Common myeloid progenitor, CD34-positive (primary cell): ENCODE measurements around the gene TBL1X.

Experiments
- CTCF ChIA-PET: fragments of 350-600 bp; sonication (Branson Sonifier 250); formaldehyde crosslinking; loops from one replicate; lab custom pipeline; 2021; ENCODE audit warnings: antibody characterized with exemption; lab: Charles Lee
- POLR2A ChIA-PET: fragments of 350-600 bp; sonication (Branson Sonifier 250); formaldehyde crosslinking; loops from one replicate; lab custom pipeline; 2021; ENCODE audit warnings: antibody characterized with exemption; lab: Charles Lee
- DNase-seq, 3 donors: peaks; one replicate each; pipeline versions ENCODE4 v3.0.0 to v3.0.0-alpha.2; 2013
- H3K27ac ChIP-seq, 2 experiments: 1 replicate in 1 of 2; 2 replicates in 1 of 2; pipeline ENCODE4 v1.7.0; 2013; ENCODE audit warnings: inconsistent platforms in 2 of 2, low read length in 2 of 2, mild to moderate bottlenecking in 2 of 2, low read depth in 1 of 2, moderate library complexity in 1 of 2; ENCODE audit not compliant: severe bottlenecking in 2 of 2, insufficient read depth in 1 of 2, poor library complexity in 1 of 2
- H3K27me3 ChIP-seq, 5 experiments: replicated peaks in 2 of 5; 1 replicate in 3 of 5; 2 replicates in 2 of 5; pipeline versions ENCODE4 v1.6.1 to v1.7.0; 2013; ENCODE audit warnings: low read length in 4 of 5, mild to moderate bottlenecking in 2 of 5, moderate library complexity in 2 of 5, inconsistent platforms in 1 of 5; ENCODE audit not compliant: insufficient read depth in 5 of 5, control insufficient read depth in 4 of 5
- H3K36me3 ChIP-seq, 4 experiments: 1 replicate in 2 of 4; 2 replicates in 2 of 4; pipeline versions ENCODE4 v1.6.1 to v1.7.0; 2013; ENCODE audit warnings: low read length in 3 of 4, control low read depth in 1 of 4, mild to moderate bottlenecking in 1 of 4; ENCODE audit not compliant: control insufficient read depth in 4 of 4, insufficient read depth in 4 of 4
- H3K4me1 ChIP-seq, 4 experiments: 1 replicate in 3 of 4; 2 replicates in 1 of 4; pipeline versions ENCODE4 v1.6.1 to v1.7.1; 2013; ENCODE audit warnings: low read length in 3 of 4, mild to moderate bottlenecking in 3 of 4, control low read depth in 1 of 4, inconsistent platforms in 1 of 4, moderate library complexity in 1 of 4; ENCODE audit not compliant: control insufficient read depth in 4 of 4, insufficient read depth in 4 of 4; ENCODE audit errors: control extremely low read depth in 1 of 4
- H3K4me3 ChIP-seq, 7 experiments: 1 replicate in 4 of 7; 2 replicates in 3 of 7; pipeline versions ENCODE4 v1.5.1 to v1.7.0; 2013; ENCODE audit warnings: mild to moderate bottlenecking in 7 of 7, low read length in 6 of 7, moderate library complexity in 6 of 7, inconsistent platforms in 2 of 7, low read depth in 2 of 7, control low read depth in 1 of 7; ENCODE audit not compliant: insufficient read depth in 4 of 7, control insufficient read depth in 1 of 7; ENCODE audit errors: extremely low read depth in 1 of 7
- H3K9me3 ChIP-seq, 5 experiments: 1 replicate in 4 of 5; 2 replicates in 1 of 5; pipeline versions ENCODE4 v1.6.1 to v1.7.1; 2013; ENCODE audit warnings: low read length in 4 of 5, mild to moderate bottlenecking in 2 of 5, inconsistent platforms in 1 of 5, low read depth in 1 of 5, moderate library complexity in 1 of 5; ENCODE audit not compliant: control insufficient read depth in 4 of 5, insufficient read depth in 2 of 5; ENCODE audit errors: control extremely low read depth in 1 of 5
- WGBS: methylation state at CpG from one replicate; pipeline ENCODE4 v1.1.5; 2013; ENCODE audit not compliant: insufficient coverage; 5-methylcytosine and 5-hydroxymethylcytosine counted together

Gene TBL1X

GRCh38 chrX:9745417-9746115, 280.7 kb downstream of the TBL1X start:
- H3K27me3 ChIP-seq: peaks cover 0 to 3% (median 0%) of the 10 kb centered on the region in 5 experiments
- peak overlapping the region in 1 of 7 experiments; percentile 23 for H3K4me3 ChIP-seq
- peaks cover 4 to 23% (median 20%) of the 10 kb centered on the region in 4 experiments for H3K4me1 ChIP-seq
- peak overlapping the region in 1 of 2 experiments; percentile 30 for H3K27ac ChIP-seq
- no peaks in the 10 kb centered on the region for H3K36me3 ChIP-seq
- DNase-seq: peak; percentile 65 to 78 (median 74)
- H3K9me3 ChIP-seq: no peaks in the 10 kb centered on the region
- CTCF ChIA-PET: no interaction called here
- POLR2A ChIA-PET: interaction anchor here (0.6 kb wide), 1 partner anchor 773 kb away, joined by 3 read pairs; no protein-coding TSS in a partner anchor
- WGBS: 43% methylated on average over 11 of the region's 11 CpGs

- Histone ChIP-seq H3K27ac (peak overlapping the region in 1 of 2 experiments; percentile 83), H3K36me3 (no peaks in the 10 kb centered on the region), H3K9me3 (no peaks in the 10 kb centered on the region), H3K4me1 (peaks cover 4 to 23% (median 20%) of the 10 kb centered on the region in 4 experiments), H3K27me3 (peaks cover 0 to 3% (median 0%) of the 10 kb centered on the region in 5 experiments), H3K4me3 (peak overlapping the region in 1 of 7 experiments; percentile 23)
- CTCF ChIA-PET: no interaction called here
- peak; percentile 59 to 89 (median 79) for DNase-seq
- 21% methylated on average over 2 of the region's 3 CpGs for WGBS
- POLR2A ChIA-PET: interaction anchor here (0.8 kb wide), 1 partner anchor 11 kb away, joined by 3 read pairs; no protein-coding TSS in a partner anchor
Observed at GRCh38 chrX:9746148-9746888, 281.5 kb downstream of the TBL1X start.

- Histone ChIP-seq H3K27ac (no peak overlapping the region), H3K4me3 (no peak overlapping the region), H3K36me3 (no peaks in the 10 kb centered on the region), H3K4me1 (peaks cover 4 to 23% (median 20%) of the 10 kb centered on the region in 4 experiments), H3K27me3 (peaks cover 0 to 3% (median 0%) of the 10 kb centered on the region in 5 experiments), H3K9me3 (no peaks in the 10 kb centered on the region)
- no CpG with 5 or more reads among the region's 4 CpGs for WGBS
- CTCF ChIA-PET: interaction anchor here (1.2 kb wide), 1 partner anchor 135 kb away, joined by 3 read pairs; no protein-coding TSS in a partner anchor
- DNase-seq: no peak
- POLR2A ChIA-PET: no interaction called here
Observed at GRCh38 chrX:9747644-9748043, 282.8 kb downstream of the TBL1X start.

GRCh38 chrX:9749146-9749692, 284.4 kb downstream of the TBL1X start:
- H3K27ac ChIP-seq: no peak overlapping the region
- ChIA-PET POLR2A (no interaction called here), CTCF (no interaction called here)
- H3K27me3 ChIP-seq: peaks cover 0 to 6% (median 0%) of the 10 kb centered on the region in 5 experiments
- no peaks in the 10 kb centered on the region for H3K36me3 ChIP-seq
- no peaks in the 10 kb centered on the region for H3K9me3 ChIP-seq
- peak in 2 of 3 donors; percentile 41 to 52 for DNase-seq
- 83% methylated on average over 3 of the region's 11 CpGs for WGBS
- peaks cover 4 to 23% (median 20%) of the 10 kb centered on the region in 4 experiments for H3K4me1 ChIP-seq
- no peak overlapping the region for H3K4me3 ChIP-seq

- H3K27ac ChIP-seq: no peak overlapping the region
- H3K4me3 ChIP-seq: no peak overlapping the region
- H3K36me3 ChIP-seq: no peaks in the 10 kb centered on the region
- H3K4me1 ChIP-seq: peaks cover 0 to 4% (median 0%) of the 10 kb centered on the region in 4 experiments
- ChIA-PET CTCF (interaction anchor here (1.1 kb wide), 1 partner anchor 9 kb away, joined by 3 read pairs; no protein-coding TSS in a partner anchor), POLR2A (interaction anchor here (1.2 kb wide), 1 partner anchor 11 kb away, joined by 3 read pairs; no protein-coding TSS in a partner anchor)
- WGBS: 94% methylated on average over 7 of the region's 7 CpGs
- peaks cover 0 to 3% (median 1%) of the 10 kb centered on the region in 5 experiments for H3K9me3 ChIP-seq
- peaks cover 0 to 6% (median 0%) of the 10 kb centered on the region in 5 experiments for H3K27me3 ChIP-seq
- no peak for DNase-seq
Observed at GRCh38 chrX:9757366-9757765, 292.5 kb downstream of the TBL1X start.

- ChIA-PET POLR2A (interaction anchor here (1.2 kb wide), 1 partner anchor 12 kb away, joined by 3 read pairs; no protein-coding TSS in a partner anchor), CTCF (interaction anchor here (1.1 kb wide), 1 partner anchor 9 kb away, joined by 3 read pairs; no protein-coding TSS in a partner anchor)
- Histone ChIP-seq H3K36me3 (no peaks in the 10 kb centered on the region), H3K4me3 (no peak overlapping the region), H3K9me3 (peaks cover 0 to 3% (median 1%) of the 10 kb centered on the region in 5 experiments), H3K27me3 (peaks cover 0 to 9% (median 1%) of the 10 kb centered on the region in 5 experiments), H3K27ac (no peak overlapping the region), H3K4me1 (peaks cover 0 to 4% (median 0%) of the 10 kb centered on the region in 4 experiments)
- WGBS: 62% methylated on average over 3 of the region's 4 CpGs
- peak in 2 of 3 donors; percentile 51 to 66 for DNase-seq
Observed at GRCh38 chrX:9758021-9758638, 293.3 kb downstream of the TBL1X start.
